OCI-M2 (cell line): ENCODE data around the gene MDM2.
"Not testable (repeated sequence)": the region's sequence is repeated elsewhere in the genome, so short reads cannot be mapped to it uniquely, and the experiment has no call there.

ENCODE experiments used
- DNase-seq: peaks from one replicate; lab custom pipeline; 2025; ENCODE audit not compliant: unreplicated experiment; lab: John Stamatoyannopoulos, UW

The MDM2 gene

GRCh38 chr12:68805592-68806120 lies 2.3 kb upstream of the MDM2 start:
- DNase-seq, result no peak

DNA sequence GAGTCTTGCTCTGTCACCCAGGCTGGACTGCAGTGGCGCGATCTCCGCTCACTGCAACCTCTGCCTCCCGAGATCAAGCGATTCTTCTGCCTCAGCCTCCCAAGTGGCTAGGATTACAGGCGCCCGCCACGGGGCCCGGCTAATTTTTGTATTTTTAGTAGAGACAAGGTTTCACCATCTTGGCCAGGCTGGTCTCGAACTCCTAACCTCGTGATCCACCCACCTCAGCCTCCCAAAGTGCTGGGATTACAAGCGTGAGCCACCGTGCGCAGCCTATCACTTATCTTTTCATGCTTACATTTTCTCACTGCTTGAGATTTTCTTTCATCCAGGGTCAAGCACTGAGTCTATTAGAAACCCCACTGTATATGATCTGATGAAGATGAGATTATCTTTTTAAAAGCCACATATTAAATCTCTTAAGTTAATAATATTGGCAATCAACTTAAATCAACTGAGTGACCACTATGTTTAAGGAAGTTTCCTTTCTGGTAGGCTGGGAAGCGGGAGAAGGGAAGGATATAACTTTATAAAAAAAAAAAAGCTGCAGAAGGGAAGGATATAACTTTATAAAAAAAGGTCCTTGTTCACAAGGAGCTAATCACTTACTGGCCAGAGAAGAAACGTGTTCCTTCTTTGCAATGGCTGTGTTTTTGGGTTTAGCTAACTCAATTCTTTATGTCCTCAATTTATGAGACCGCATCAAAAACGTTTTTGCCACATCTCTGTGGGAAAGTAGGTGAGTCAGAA lies 1.3 kb upstream of the MDM2 start:
- DNase-seq, result no peak

DNA sequence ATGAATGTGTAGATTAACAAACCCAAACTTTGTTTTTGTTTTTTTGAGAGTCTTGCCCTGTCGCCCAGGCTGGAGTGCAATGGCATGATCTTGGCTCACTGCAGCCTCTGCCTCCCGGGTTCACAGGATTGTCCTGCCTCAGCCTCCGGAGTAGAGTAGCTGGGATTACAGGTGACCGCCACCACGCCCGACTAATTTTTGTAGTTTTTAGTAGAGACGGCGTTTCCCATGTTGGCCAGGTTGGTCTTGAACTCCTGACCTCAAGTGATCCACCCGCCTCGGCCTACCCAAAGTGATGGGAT lies 752 bp upstream of the MDM2 start:
- DNase-seq, result not testable (repeated sequence)

- no peak for DNase-seq
These were observed 612 bp downstream of the MDM2 start for GRCh38 chr12:68808388-68809189.

GRCh38 chr12:68809190-68810026 lies 1.4 kb downstream of the MDM2 start:
- DNase-seq, result no peak

GRCh38 chr12:68810027-68810389 lies 2.0 kb downstream of the MDM2 start:
- not testable (repeated sequence) for DNase-seq

DNA sequence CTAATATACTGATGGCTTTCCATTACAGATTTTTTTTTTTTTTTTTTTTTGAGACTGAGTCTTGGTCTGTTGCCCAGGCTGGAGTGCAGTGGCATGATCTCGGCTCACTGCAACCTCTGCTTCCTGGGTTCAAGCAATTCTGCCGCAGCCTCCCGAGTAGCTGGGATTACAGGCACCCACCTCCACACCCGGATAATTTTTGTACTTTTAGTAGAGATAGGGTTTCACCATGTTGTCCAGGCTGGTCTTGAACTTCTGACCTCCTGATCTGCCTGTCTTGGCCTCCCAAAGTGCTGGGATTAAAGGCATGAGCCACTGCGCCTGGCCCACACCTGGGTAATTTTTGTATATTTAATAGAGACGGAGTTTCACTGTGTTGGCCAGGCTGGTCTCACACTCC lies 3.6 kb downstream of the MDM2 start:
- not testable (repeated sequence) for DNase-seq

GRCh38 chr12:68812553-68813241 lies 4.7 kb downstream of the MDM2 start:
- DNase-seq, result no peak

GRCh38 chr12:68813242-68813593 lies 5.2 kb downstream of the MDM2 start:
- no peak for DNase-seq

- no peak for DNase-seq
These were observed 6.7 kb downstream of the MDM2 start for GRCh38 chr12:68814490-68815231.

DNA sequence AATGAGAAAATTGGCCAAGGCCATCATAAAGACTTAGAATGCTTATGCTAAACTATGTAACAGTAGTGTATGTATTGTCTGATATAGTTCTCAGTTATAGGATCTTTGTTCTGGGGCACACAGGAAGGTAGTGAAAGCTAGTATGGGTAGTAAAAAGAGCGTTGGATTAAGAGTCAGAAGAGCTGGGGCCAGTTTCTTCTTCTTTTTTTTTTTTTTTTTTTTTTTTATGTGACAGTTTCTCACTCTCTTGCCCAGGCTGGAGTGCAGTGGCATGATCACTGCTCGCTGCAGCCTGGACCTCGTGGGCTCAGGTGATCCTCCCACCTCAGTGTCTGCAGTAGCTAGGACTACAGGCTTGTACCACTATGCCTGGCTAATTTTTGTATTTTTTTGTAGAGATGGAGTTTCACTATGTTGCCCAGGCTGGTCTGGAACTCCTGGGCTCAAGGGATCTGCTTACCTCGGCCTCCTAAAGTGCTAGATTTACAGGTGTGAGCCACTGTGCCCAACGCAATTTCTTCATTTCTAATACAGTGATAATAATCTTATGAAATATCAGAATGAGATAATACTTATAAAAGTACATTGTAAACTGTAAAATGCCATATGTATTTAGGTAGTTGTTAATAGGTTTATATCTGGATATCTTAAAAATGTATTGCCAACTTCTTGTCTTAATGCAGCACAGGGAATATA lies 7.4 kb downstream of the MDM2 start:
- DNase-seq, result no peak

DNA sequence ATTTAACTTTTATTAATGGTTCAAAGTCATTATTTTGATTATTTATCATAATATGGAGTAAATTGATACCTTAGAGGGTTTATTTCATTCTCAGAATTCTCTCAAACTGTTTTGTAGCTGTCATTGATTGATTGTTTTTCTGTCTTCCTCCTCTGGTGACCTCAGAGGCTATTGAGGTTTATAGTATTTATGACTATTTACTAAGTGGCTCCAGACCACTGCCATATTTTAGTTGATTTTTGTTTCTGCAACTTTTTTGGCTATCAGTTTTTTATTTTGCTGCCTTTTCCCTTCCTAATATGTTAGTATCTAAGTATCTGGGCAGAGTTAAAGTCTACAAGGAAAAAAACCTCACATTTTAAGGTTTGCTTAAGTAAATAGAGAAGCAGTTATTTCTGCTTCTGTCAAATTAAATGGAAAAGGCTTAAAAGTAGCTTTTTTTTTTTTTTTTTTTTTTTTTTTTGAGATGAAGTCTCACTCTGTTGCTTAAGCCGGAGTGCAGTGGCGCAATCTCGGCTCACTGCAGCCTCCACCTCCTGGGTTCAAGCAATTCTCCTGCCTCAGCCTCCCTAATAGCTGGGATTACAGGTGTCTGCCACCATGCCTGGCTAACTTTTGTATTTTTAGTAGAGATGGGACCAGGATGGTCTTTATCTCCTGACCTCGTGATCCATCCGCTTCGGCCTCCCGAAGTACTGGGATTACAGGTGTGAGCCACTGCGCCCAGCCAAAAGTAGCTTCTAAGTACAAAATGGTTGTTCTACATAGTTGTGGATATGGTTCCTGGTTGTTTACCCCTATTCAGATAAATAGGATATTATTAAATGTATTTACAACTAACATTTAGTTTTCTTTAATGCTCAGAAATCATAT lies 8.2 kb downstream of the MDM2 start:
- no peak for DNase-seq

GRCh38 chr12:68819481-68819880 lies 11.5 kb downstream of the MDM2 start:
- DNase-seq, result not testable (repeated sequence)

DNA sequence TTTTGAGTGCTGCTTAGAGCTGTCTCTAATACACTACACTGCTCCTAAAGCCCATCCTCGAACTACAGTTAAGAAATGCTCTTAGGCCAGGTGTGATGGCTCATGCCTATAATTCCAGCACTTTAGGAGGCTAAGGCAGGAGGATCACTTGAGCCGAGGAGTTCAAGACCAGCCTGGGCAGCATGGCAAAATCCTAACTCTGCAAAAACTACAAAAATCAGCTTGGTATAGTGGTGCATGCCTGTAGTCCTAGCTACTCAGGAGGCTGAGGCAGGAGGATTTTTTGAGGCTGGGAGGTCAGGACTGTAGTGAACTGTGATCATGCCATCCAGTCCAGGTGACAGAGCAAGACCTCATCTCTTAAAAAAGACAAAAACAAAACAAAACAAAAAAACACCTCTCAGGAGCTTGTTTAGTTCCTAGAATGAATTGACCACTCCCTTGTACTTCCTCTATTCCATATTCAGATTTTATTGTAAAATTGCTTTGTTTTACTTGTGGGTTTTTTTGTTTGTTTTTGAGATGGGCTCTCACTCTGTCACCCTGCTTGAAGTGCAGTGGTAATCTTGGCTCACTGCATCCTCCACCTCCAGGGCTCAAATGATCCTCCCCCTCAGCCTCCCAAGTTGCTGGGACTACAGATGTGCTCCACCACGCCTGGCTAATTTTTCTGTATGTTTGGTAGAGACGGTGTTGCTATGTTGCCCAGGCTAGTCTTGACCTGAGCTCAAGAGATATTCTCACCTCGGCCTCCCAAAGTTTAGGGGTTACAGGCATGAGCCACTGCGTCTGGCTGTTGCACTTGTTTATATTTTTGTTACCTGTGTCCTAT lies 13.6 kb downstream of the MDM2 start:
- DNase-seq, result no peak

GRCh38 chr12:68823696-68824095 lies 15.7 kb downstream of the MDM2 start:
- no peak for DNase-seq

GRCh38 chr12:68824131-68824530 lies 16.2 kb downstream of the MDM2 start:
- no peak for DNase-seq

DNA sequence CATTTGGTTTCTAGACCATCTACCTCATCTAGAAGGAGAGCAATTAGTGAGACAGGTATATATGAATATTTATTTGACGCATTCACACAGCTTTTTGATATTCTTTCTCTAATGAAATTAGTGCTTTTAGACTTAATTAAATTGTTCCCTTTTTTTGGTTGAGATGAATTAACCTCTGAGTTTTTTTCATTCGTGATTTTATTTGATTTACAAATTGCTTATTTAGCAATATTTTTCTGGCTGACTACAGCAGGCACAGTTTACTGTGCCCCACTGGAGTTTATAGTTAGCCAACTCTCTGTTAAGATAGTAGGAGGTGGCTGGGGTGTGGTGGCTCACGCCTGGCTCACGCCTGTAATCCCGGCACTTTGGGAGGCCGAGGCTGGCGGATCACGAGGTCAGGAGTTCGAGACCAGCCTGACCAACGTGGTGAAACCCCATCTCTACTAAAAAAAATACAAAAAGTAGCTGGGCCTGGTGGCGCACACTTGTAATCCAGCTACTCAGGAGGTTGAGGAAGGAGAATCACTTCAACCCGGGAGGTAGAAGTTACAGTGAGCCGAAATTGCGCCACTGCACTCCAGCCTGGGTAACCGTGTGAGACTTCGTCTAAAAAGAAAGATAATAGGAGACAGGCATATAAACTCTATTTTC lies 16.7 kb downstream of the MDM2 start:
- DNase-seq, result no peak
